HepG2 (cell line): ENCODE results near the gene SURF1. TPM values are rescaled to one million over a fixed set of nuclear protein-coding genes. Genes with fewer than 3 reads are reported as not detected.
A peak's percentile ranks its signal among the peaks of the same experiment; 100 is the strongest.

ENCODE experiments used
- ARID3A ChIP-seq: IDR thresholded peaks from 2 replicates; pipeline ENCODE4 v1.6.1; 2012; ENCODE audit warnings: low read depth, low read length, improper control_type of control experiment
- ARNT ChIP-seq: fragments of 450-650 bp; IDR thresholded peaks from 2 replicates; pipeline ENCODE4 v1.6.1; 2017
- BRF2 ChIP-seq: sonication (generic); formaldehyde crosslinking; IDR thresholded peaks from 2 replicates; pipeline ENCODE4 v1.8.1; 2022; ENCODE audit warnings: mild to moderate bottlenecking, missing genetic modification reagents
- GPBP1L1 ChIP-seq: sonication (generic); formaldehyde crosslinking; IDR thresholded peaks from 2 replicates; pipeline ENCODE4 v1.5.0; 2020; ENCODE audit warnings: mild to moderate bottlenecking, missing genetic modification reagents
- HMGA1 ChIP-seq: sonication (generic); formaldehyde crosslinking; conservative IDR thresholded peaks from 2 replicates; pipeline ENCODE4 v1.4.0; 2020; ENCODE audit warnings: missing genetic modification reagents
- KLF16 ChIP-seq, 2 experiments: sonication (generic) in 1 of 2; formaldehyde crosslinking in 1 of 2; IDR thresholded peaks; 2 replicates each; pipeline versions ENCODE4 v1.6.1 to v1.8.0; 2016 to 2023; ENCODE audit warnings: missing genetic modification reagents in 2 of 2, missing compliant biosample characterization in 1 of 2
- RARA ChIP-seq: IDR thresholded peaks from 2 replicates; pipeline ENCODE4 v1.6.1; 2016; ENCODE audit warnings: missing genetic modification reagents, missing compliant biosample characterization
- RBAK ChIP-seq: sonication (generic); formaldehyde crosslinking; IDR thresholded peaks from 2 replicates; pipeline ENCODE4 v1.5.1; 2020; ENCODE audit warnings: mild to moderate bottlenecking, missing genetic modification reagents
- RFX5 ChIP-seq: IDR thresholded peaks from 2 replicates; pipeline ENCODE4 v1.6.1; 2011; ENCODE audit warnings: low read depth, low read length, improper control_type of control experiment
- SMAD1 ChIP-seq: sonication (generic); formaldehyde crosslinking; IDR thresholded peaks from 2 replicates; pipeline ENCODE4 v1.4.0; 2020; ENCODE audit warnings: missing genetic modification reagents, low read depth, mild to moderate bottlenecking, borderline replicate concordance
- STAT6 ChIP-seq: sonication (generic); formaldehyde crosslinking; IDR thresholded peaks from 2 replicates; pipeline ENCODE4 v1.4.0; 2020; ENCODE audit warnings: missing genetic modification reagents, mild to moderate bottlenecking, borderline replicate concordance
- TRAFD1 ChIP-seq: sonication (generic); formaldehyde crosslinking; IDR thresholded peaks from 2 replicates; pipeline ENCODE4 v1.5.1; 2020; ENCODE audit warnings: missing genetic modification reagents, mild to moderate bottlenecking, borderline replicate concordance
- ZNF30 ChIP-seq: sonication (generic); formaldehyde crosslinking; IDR thresholded peaks from 2 replicates; pipeline ENCODE4 v1.5.0; 2020; ENCODE audit warnings: mild to moderate bottlenecking, missing genetic modification reagents
- ZNF501 ChIP-seq: sonication (generic); formaldehyde crosslinking; IDR thresholded peaks from 2 replicates; pipeline ENCODE4 v1.5.1; 2020; ENCODE audit warnings: mild to moderate bottlenecking, moderate library complexity, missing genetic modification reagents
- ZNF547 ChIP-seq: sonication (generic); formaldehyde crosslinking; IDR thresholded peaks from 2 replicates; pipeline ENCODE4 v1.5.1; 2020; ENCODE audit warnings: mild to moderate bottlenecking, missing genetic modification reagents
- ZNF597 ChIP-seq: sonication (generic); formaldehyde crosslinking; IDR thresholded peaks from 2 replicates; pipeline ENCODE4 v1.5.0; 2020; ENCODE audit warnings: missing genetic modification reagents
- ZNF782 ChIP-seq: sonication (generic); formaldehyde crosslinking; IDR thresholded peaks from 2 replicates; pipeline ENCODE4 v1.4.0; 2020; ENCODE audit warnings: missing genetic modification reagents, mild to moderate bottlenecking, borderline replicate concordance
- ZSCAN30 ChIP-seq: sonication (generic); formaldehyde crosslinking; IDR thresholded peaks from 2 replicates; pipeline ENCODE4 v1.5.0; 2020; ENCODE audit warnings: mild to moderate bottlenecking, missing genetic modification reagents
- polyA plus RNA-seq, 8 experiments: library from polyadenylated mRNA; depleted of rRNA in 3 of 8; stranded (reverse) in 7 of 8; unstranded in 1 of 8; fragments of >200 nt; fragmentation: Illumina TruSeq in 4 of 8; extraction: Trizol in 4 of 8; gene quantifications; 2 replicates each; pipeline versions ENCODE4 v1.2.1 to v1.2.3, GENCODE V29; 2011 to 2016; ENCODE audit warnings: low read depth in 4 of 8, missing spikeins in 1 of 8, mixed read lengths in 1 of 8; ENCODE audit not compliant: insufficient read depth in 1 of 8
- total RNA-seq, 5 experiments: library from RNA; depleted of rRNA; stranded (reverse); fragments of >200 nt; fragmentation: Illumina TruSeq; extraction: Trizol; gene quantifications; 2 replicates each; pipeline ENCODE4 v1.2.3, GENCODE V29; 2016; ENCODE audit warnings: low read depth in 1 of 5

The SURF1 gene
- total and polyA plus RNA-seq, 2 of the 13 experiments (the other 11 are each of a cell fraction or from before 2014, with no cell fraction given), result 17.8 to 40.7 TPM

GRCh38 chr9:133375724-133376654, 19.7 kb upstream of the SURF1 start, which contains the start of the genes STKLD1 and SURF4 (continued):
- TF ChIP-seq RARA (CRISPR knock-in tag) (peak; percentile 27; the same call in 1 of the 2 replicates), TRAFD1 (CRISPR knock-in tag) (no peak), ZNF597 (CRISPR knock-in tag) (no peak), GPBP1L1 (CRISPR knock-in tag) (no peak), ZNF782 (CRISPR knock-in tag) (no peak; the same call in 1 of the 2 replicates), ZNF501 (CRISPR knock-in tag) (no peak), ARID3A (no peak), ZNF547 (CRISPR knock-in tag) (peak; percentile 35; the same call in 1 of the 2 replicates), BRF2 (CRISPR knock-in tag) (peak; percentile 58; the same call in 1 of the 2 replicates), RFX5 (no peak), KLF16 (CRISPR knock-in tag; IDR thresholded peaks at IDR 0.05) (peak in 1 of 2 experiments; percentile 58; a peak in 1 of 4 replicates), ZSCAN30 (CRISPR knock-in tag) (no peak; the same call in 1 of the 2 replicates), RBAK (CRISPR knock-in tag) (no peak), ARNT (no peak), STAT6 (CRISPR knock-in tag) (0 out of 2 replicates have a peak, but pooled peaks have one; percentile 8), ZNF30 (CRISPR knock-in tag) (no peak), HMGA1 (CRISPR knock-in tag) (no peak), SMAD1 (CRISPR knock-in tag) (no peak)
